Measurements from ENCODE around the gene SMC6. TPM values are rescaled to one million over a fixed set of nuclear protein-coding genes. Genes with fewer than 3 reads are reported as not detected.

Gene SMC6
- total RNA-seq, 2 donors from 2014 or later, result 9.9 to 11.9 TPM

GRCh38 chr2:17628349-17629261 lies 125.0 kb downstream of the SMC6 start:
- no peak overlapping the region for H3K4me3 ChIP-seq
- 35 to 56% methylated on average over 2 of the region's 2 CpGs for WGBS, 2 donors
- peaks cover 0 to 5% (median 0%) of the 10 kb centered on the region in 3 donors for H3K9me3 ChIP-seq
- H3K27me3 ChIP-seq, result no peaks in the 10 kb centered on the region
- no peak for TF ChIP-seq POLR2A (IDR thresholded peaks at IDR 0.05)
- TF ChIP-seq CTCF (IDR thresholded peaks at IDR 0.05), result no peak
- H3K4me1 ChIP-seq, result no peaks in the 10 kb centered on the region
- intact Hi-C loops (cut with DNase I), result no loop called here
- ATAC-seq (no peak), DNase-seq (no peak)
- H3K36me3 ChIP-seq (replicated peaks in 1 of 2; ENCODE audit: insufficient read depth in 1 of 2, low read depth in 2 of 2), result no peaks in the 10 kb centered on the region
- H3K27ac ChIP-seq, result no peak overlapping the region

GRCh38 chr2:17627434-17627833 lies 126.2 kb downstream of the SMC6 start:
- Histone ChIP-seq H3K27ac (no peak overlapping the region), H3K36me3 (replicated peaks in 1 of 2; ENCODE audit: insufficient read depth in 1 of 2, low read depth in 2 of 2) (no peaks in the 10 kb centered on the region), H3K4me1 (no peaks in the 10 kb centered on the region), H3K27me3 (no peaks in the 10 kb centered on the region), H3K4me3 (no peak overlapping the region), H3K9me3 (peaks cover 0 to 5% (median 0%) of the 10 kb centered on the region in 3 donors)
- no peak for TF ChIP-seq POLR2A (IDR thresholded peaks at IDR 0.05)
- no peak for TF ChIP-seq CTCF (IDR thresholded peaks at IDR 0.05)
- intact Hi-C loops (cut with DNase I), result no loop called here
- ATAC-seq (no peak), DNase-seq (no peak)
- 37 to 46% methylated on average over 2 of the region's 2 CpGs for WGBS, 2 donors

DNA sequence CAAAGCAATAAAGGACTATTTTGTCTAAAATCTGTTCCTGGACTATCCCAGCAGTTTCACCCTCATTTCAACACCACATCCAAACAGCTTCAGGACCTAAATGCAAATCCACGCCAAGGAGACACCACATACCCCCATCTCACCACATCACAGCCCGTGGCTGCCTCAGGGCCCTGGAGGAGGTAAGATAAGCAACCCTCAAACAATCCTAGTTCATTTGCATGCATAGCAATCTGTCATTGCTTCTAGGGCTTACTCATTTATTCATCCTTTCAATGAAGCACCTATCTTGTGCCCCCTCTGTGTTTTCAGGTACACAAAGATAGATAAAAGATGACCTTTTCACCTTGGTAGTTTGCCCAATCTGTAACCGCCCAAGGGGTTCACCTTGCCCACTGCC lies 126.6 kb downstream of the SMC6 start:
- intact Hi-C loops (cut with DNase I), result no loop called here
- ATAC-seq, result no peak
- no peak for TF ChIP-seq POLR2A (IDR thresholded peaks at IDR 0.05)
- no peak for TF ChIP-seq CTCF (IDR thresholded peaks at IDR 0.05)
- no peaks in the 10 kb centered on the region for H3K27me3 ChIP-seq
- H3K4me1 ChIP-seq, result no peaks in the 10 kb centered on the region
- DNase-seq, result no peak
- H3K36me3 ChIP-seq (replicated peaks in 1 of 2; ENCODE audit: insufficient read depth in 1 of 2, low read depth in 2 of 2), result no peaks in the 10 kb centered on the region
- no peak overlapping the region for H3K27ac ChIP-seq
- peaks cover 0 to 5% (median 0%) of the 10 kb centered on the region in 3 donors for H3K9me3 ChIP-seq
- WGBS, 2 donors, result 53 to 59% methylated on average over 3 of the region's 3 CpGs
- H3K4me3 ChIP-seq, result no peak overlapping the region

- H3K4me1 ChIP-seq, result no peaks in the 10 kb centered on the region
- WGBS, 2 donors, result 77 to 83% methylated on average over 3 of the region's 3 CpGs
- no peaks in the 10 kb centered on the region for H3K36me3 ChIP-seq (replicated peaks in 1 of 2; ENCODE audit: insufficient read depth in 1 of 2, low read depth in 2 of 2)
- TF ChIP-seq POLR2A (IDR thresholded peaks at IDR 0.05) (no peak), CTCF (IDR thresholded peaks at IDR 0.05) (no peak)
- H3K27ac ChIP-seq, result no peak overlapping the region
- peaks cover 0 to 5% (median 0%) of the 10 kb centered on the region in 3 donors for H3K9me3 ChIP-seq
- ATAC-seq (no peak), DNase-seq (no peak)
- no peaks in the 10 kb centered on the region for H3K27me3 ChIP-seq
- H3K4me3 ChIP-seq, result no peak overlapping the region
- intact Hi-C loops (cut with DNase I), result no loop called here
These were observed 128.2 kb downstream of the SMC6 start for GRCh38 chr2:17625446-17625845.

GRCh38 chr2:17621781-17622180 lies 131.8 kb downstream of the SMC6 start:
- no peak for TF ChIP-seq POLR2A (IDR thresholded peaks at IDR 0.05)
- no peak for TF ChIP-seq CTCF (IDR thresholded peaks at IDR 0.05)
- Histone ChIP-seq H3K27ac (no peak overlapping the region), H3K4me3 (no peak overlapping the region), H3K4me1 (no peaks in the 10 kb centered on the region), H3K27me3 (no peaks in the 10 kb centered on the region), H3K36me3 (replicated peaks in 1 of 2; ENCODE audit: insufficient read depth in 1 of 2, low read depth in 2 of 2) (no peaks in the 10 kb centered on the region), H3K9me3 (no peaks in the 10 kb centered on the region)
- ATAC-seq (no peak), DNase-seq (no peak)
- intact Hi-C loops (cut with DNase I), result no loop called here
- WGBS, 2 donors, result 71 to 89% methylated on average over 2 of the region's 2 CpGs
